Stimulated activated CD8-positive, alpha-beta memory T cell treated with anti-CD3 and anti-CD28 coated beads, Interleukin-7, amount 100 ng/mL, for 1 hour (primary cell): ENCODE measurements around the gene TDP1.
"Not testable (repeated sequence)": the region's sequence is repeated elsewhere in the genome, so short reads cannot be mapped to it uniquely, and the experiment has no call there.

Experiments
- DNase-seq, 2 donors: peaks; one replicate each; pipeline ENCODE4 v3.0.0-alpha.2; 2020; ENCODE audit warnings: low read depth in 2 of 2

The TDP1 gene

DNA sequence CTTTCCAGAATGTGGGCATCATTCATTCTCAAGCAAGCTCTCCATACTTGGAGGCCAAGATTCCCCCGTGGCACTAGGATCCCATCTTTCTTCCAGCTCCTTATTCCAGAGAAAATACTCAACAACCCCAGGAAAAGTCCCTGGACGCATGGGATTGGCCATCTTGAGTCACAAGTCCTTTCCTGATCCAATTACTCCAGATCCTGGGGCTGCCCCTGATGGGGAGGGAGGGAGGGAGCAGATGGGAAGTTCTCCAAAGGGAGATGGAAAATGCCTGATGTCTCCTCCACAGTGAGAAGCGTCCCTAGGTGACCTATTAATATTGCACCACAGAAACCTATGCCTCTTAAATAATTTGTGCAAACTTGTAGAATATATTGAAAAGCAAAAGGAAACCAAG, 93.7 kb downstream of the TDP1 start:
- DNase-seq, result no peak

GRCh38 chr14:90050271-90050670, 94.5 kb downstream of the TDP1 start:
- DNase-seq, result no peak

GRCh38 chr14:90053044-90053443, 97.3 kb downstream of the TDP1 start:
- DNase-seq, result no peak

- no peak for DNase-seq
These were observed 99.1 kb downstream of the TDP1 start for GRCh38 chr14:90054803-90055202.

DNA sequence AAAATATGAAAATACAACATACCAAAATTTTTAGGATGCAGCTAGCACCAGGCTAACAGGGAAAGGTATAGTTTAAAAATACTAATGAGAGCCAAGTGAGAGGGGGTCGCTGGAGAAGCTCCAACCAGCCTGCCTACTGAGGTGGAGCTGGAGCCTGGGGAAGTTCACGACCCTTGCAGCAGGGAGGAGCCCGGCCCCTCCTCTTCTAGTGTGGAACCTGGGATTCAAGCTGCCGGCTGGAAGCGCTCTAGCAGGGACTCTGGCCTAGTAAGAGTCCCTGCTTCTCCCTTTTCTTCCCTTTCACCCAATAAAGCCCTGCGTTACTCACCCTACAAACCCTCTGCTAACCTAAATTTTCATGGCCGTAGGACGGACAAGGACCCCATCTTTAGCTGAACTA, 101.1 kb downstream of the TDP1 start:
- no peak for DNase-seq

- DNase-seq, result no peak
These were observed 103.2 kb downstream of the TDP1 start for GRCh38 chr14:90058876-90059458.

DNA sequence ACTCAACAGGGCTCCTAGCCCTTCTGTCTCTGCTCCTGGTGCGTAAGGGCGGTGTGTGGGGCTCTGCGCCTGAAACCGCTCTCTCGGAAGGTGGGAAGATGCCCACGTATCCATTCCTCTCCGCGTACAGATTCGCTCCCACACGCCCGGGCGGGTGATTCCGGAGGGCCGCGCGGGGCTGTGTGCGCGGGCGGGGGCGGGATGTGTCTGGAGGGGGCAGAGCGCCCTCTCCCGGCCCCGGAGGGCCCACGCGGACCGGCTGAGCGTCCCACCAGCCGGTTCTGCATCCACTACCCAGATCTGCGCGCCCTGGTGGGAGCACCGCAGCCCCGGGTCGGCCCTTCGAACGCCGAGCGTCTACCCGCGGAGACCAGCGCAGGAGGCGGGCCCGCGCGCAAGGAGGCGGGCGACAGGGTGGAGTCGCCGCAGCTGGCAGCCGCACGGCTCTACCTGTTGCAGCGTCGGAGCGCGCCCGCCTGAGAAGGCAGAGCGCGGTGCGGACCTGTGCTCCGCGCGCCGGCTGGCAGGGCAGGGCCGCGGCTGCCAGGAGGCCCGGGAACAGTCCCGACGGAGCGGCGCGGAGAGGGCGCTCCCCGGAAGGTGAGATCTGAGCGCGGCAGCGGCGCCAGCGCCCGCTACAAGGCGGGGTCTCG, 104.7 kb downstream of the TDP1 start:
- DNase-seq, result no peak

DNA sequence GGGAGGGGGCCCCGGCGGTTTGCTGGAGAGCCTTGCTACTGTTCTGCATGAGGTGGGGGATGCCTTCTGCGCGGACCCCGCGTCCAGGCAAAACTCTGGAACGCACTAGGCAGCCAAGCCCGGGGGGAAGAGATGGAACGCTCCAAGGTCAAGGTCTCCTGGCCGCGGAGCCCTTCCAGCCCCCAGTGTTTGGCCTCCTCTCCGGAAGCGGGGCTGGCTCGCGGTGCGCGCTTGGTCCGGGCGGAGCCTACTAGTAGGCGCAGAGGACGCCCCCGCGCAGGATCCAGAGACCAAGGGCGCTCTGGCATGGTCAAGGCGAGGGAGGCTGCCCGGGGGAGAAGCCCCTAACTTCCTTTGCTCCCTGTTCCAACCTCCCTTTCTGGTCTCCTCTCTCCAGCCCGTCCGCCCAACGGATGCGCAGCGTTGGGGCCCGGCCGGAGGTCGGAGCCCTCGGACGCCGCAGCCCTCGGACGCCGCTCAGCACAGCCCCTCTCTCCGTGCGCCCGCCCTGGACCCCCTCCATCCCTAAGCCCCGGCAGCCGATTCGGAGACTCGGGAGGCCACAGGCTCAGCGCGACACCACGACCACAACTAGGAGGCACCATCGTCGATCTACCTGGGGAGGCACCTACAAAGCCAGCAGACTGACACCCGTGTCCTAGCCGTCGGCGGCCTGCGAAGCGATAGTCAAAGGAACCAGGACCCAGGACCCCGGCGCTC, 105.4 kb downstream of the TDP1 start:
- no peak for DNase-seq

DNA sequence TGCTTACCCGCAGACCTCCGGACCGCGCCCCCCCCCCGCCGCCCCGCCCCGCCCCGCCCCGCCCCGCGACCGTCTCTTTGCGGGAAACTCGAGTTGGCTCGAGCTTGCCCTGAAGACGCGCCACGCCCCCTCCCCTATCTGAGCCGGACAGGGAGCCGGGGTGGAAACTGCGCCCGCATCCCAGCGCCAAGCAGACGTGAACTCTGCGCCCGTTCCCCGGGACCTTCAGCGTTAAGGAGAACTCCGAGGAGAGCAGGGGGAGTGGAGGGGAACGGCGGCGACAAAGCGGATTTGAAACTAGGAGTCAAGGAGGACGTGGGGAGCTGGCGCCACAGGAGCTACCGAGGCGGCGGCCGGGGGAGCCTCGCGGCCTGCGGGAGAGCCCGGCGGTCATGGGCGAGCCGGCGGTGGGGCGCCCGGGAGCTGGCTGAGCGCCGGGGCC, 106.0 kb downstream of the TDP1 start, which contains the start of gene KCNK13:
TSS of gene KCNK13 (plus strand) at position 310 of the 442 bp plus-strand sequence. CDS start 212 bp downstream, outside the sequence.
- DNase-seq, result no peak

DNA sequence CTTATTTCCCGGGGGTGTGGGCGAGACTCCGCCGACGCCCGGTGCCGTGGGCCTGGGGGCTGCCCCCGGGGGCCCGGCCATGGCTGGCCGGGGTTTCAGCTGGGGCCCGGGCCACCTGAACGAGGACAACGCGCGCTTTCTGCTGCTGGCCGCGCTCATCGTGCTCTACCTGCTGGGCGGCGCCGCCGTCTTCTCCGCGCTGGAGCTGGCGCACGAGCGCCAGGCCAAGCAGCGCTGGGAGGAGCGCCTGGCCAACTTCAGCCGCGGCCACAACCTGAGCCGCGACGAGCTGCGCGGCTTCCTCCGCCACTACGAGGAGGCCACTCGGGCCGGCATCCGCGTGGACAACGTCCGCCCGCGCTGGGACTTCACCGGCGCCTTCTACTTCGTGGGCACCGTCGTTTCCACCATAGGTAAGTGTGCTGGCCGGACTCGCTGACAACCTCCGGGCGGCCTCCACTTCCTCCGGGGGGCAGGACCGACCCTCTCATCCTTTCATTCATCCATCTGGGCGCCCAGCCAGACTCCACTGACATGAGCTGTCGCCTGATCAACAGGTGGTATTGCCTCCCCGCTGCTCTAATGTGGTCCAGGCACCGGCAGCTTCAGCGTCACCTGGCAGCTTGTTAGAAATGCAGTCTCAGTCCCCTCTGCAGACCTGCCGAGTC, 106.5 kb downstream of the TDP1 start:
- no peak for DNase-seq

DNA sequence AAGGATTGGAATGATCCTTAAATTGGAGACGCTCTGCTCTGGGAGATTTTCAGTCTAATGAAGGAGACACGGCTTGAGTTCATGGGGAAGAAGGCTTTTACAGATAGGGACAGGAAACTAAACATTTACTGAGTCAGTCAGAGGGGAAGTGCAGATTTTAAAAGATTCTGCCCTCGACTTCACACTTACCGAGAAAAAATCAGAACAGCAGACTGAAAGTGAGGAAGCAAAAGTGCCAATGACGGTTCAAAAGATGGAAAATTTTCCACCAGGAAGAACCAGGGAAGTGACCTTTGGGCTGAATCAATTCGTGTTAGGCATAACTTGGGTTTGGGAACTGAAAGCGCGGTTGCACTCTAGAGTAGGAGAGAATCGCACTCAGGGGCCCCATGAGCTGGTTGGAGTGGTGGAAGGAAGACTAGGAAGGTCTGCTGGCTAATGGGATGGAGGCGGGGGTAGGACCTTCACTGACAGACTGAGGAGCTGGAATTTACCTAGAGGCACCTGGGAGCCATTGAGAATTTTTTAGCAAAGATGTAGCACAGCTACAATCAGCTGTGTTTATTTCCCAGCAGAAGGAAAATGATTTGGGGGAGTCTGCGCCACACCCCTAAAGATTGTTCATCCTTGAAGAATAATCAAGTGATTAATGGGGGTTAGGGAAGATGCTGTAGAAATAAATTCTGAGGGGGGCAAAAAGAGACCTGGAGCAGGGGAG, 107.3 kb downstream of the TDP1 start:
- DNase-seq, result no peak

GRCh38 chr14:90072350-90072749, 116.6 kb downstream of the TDP1 start:
- no peak for DNase-seq

DNA sequence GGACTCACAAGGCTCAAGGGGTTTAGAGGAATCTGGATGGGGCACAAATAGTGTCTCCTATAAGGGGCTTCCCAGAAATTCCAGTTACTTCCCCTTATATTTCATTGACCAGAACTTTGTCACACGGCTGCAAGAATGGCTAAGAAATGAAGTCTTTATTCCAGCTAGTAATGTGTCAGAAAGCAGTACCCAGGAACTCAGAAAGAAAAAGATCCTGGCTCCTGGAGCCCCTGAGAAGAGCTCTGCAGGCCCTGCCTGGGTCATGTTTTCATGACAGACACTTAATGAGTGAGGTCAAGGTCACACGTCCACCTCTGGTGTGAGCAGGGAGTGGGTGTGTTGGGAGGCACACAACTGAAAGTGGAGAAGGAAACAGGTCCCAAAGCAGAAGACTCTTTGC, 123.8 kb downstream of the TDP1 start:
- no peak for DNase-seq

DNA sequence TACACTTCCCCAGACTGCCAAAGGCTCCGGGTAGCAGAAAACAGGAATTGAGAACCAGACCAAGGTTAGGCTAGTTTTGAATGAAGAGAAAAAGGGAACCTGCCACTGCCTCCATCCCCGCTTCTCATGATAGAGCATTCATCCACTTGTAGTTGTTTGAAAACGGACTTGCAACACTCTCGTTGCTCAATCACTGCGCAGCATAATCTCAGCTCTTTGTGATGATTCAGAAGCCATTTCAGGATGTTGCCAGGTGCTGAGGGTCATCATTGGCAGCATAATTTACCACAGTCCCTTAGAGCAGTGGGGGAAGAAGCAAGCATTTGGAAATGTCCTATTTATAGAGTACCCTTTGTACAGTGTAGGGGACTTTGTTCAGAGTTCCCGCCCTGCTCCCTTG, 131.7 kb downstream of the TDP1 start:
- DNase-seq, result no peak

GRCh38 chr14:90088176-90088575, 132.4 kb downstream of the TDP1 start:
- DNase-seq, result no peak

GRCh38 chr14:90089486-90089885, 133.8 kb downstream of the TDP1 start:
- not testable (repeated sequence) for DNase-seq

GRCh38 chr14:90091393-90091792, 135.7 kb downstream of the TDP1 start:
- no peak for DNase-seq

GRCh38 chr14:90093942-90094595, 138.3 kb downstream of the TDP1 start:
- no peak for DNase-seq
